Brain microvascular endothelial cell (primary cell): Measurements from ENCODE around the gene ZSCAN30.

Experiments used
- DNase-seq: peaks from one replicate; pipeline ENCODE4 v3.0.0-alpha.2; 2020
- H3K27ac ChIP-seq: fragments of 250-450 bp; sonication (Bioruptor Pico); 2 replicates; pipeline ENCODE4 v1.5.1; 2020; ENCODE audit warnings: mild to moderate bottlenecking, moderate library complexity
- H3K27me3 ChIP-seq: fragments of 250-450 bp; sonication (Bioruptor Pico); replicated peaks from 2 replicates; pipeline ENCODE4 v1.5.1; 2020; ENCODE audit warnings: mild to moderate bottlenecking
- H3K36me3 ChIP-seq: fragments of 250-450 bp; sonication (Bioruptor Pico); replicated peaks from 2 replicates; pipeline ENCODE4 v1.5.1; 2020; ENCODE audit warnings: mild to moderate bottlenecking
- H3K4me3 ChIP-seq: 2 replicates; pipeline ENCODE4 v1.5.1; 2011; ENCODE audit warnings: low read depth, mild to moderate bottlenecking, control low read depth, low read length, moderate library complexity
- CTCF ChIP-seq: IDR thresholded peaks from 2 replicates; pipeline ENCODE4 v1.5.1; 2011; ENCODE audit warnings: low read depth, mild to moderate bottlenecking, moderate library complexity, low read length, control low read depth, inconsistent platforms; ENCODE audit errors: missing control alignments
- in situ Hi-C: cut with HindIII; loops from 2 replicates; pipeline ENCODE4 v1.10.0; 2017; ENCODE audit warnings: low sequenced_read_pairs, low pct_ligation_motif_present

The ZSCAN30 gene

GRCh38 chr18:35289293-35289692, 736 bp downstream of the ZSCAN30 start:
- DNase-seq = no peak
- Histone ChIP-seq H3K27ac (peak overlapping the region; percentile 63), H3K4me3 (peak overlapping the region; percentile 90), H3K27me3 (no peaks in the 10 kb centered on the region), H3K36me3 (no peaks in the 10 kb centered on the region)
- in situ Hi-C loops = no loop called here
- TF ChIP-seq CTCF = no peak

DNA sequence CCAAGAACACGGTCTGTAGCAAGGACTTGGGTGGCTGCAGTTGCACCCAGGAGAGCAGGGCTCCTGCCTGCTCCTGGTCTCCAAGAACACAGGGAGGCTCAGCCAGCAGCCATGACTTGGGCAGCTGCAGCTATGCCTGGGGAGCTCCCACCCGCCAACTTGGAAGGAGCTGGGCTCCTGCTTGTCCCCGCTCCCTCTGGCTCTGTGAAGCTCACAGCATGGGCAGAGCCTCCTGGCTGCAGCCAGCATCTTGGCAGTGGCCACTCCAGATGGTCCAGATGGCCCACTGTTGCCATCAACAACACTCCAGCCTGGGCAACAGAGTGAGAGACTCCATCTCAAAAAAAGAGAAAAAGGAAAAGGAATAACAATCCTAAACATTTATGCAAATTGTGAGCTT, 5.2 kb downstream of the ZSCAN30 start:
- in situ Hi-C loops = no loop called here
- Histone ChIP-seq H3K27ac (no peak overlapping the region), H3K36me3 (no peaks in the 10 kb centered on the region), H3K4me3 (no peak overlapping the region), H3K27me3 (no peaks in the 10 kb centered on the region)
- no peak for TF ChIP-seq CTCF
- no peak for DNase-seq

- no peaks in the 10 kb centered on the region for H3K36me3 ChIP-seq
- no peaks in the 10 kb centered on the region for H3K27me3 ChIP-seq
- in situ Hi-C loops = no loop called here
- H3K27ac ChIP-seq = no peak overlapping the region
- TF ChIP-seq CTCF = no peak
- no peak overlapping the region for H3K4me3 ChIP-seq
- DNase-seq = no peak
These were observed 5.9 kb downstream of the ZSCAN30 start for GRCh38 chr18:35283923-35284794.

GRCh38 chr18:35282353-35282752, 7.7 kb downstream of the ZSCAN30 start:
- TF ChIP-seq CTCF = peak; percentile 10
- in situ Hi-C loops = no loop called here
- Histone ChIP-seq H3K27ac (no peak overlapping the region), H3K36me3 (no peaks in the 10 kb centered on the region), H3K27me3 (no peaks in the 10 kb centered on the region), H3K4me3 (no peak overlapping the region)
- DNase-seq = peak; percentile 80

DNA sequence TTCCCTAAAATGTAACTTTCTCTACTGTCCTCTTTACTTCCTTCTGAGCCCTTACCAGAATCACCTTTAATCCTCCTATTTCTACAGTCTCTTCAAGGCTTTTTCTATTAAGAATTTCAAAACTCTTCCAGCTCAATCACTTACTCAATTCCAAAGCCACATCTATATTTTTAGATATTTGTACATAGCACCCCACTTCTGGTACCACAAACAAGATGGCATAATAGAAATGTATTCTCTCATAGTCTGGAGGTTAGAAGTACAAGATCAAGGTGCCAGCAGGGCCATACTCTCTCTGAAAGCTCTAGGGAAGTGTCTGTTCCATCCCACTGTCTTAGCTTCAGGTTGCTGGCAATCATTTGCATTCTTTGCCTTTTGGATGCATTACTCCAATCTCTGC, 11.1 kb downstream of the ZSCAN30 start:
- H3K27ac ChIP-seq = no peak overlapping the region
- in situ Hi-C loops = no loop called here
- no peaks in the 10 kb centered on the region for H3K27me3 ChIP-seq
- no peaks in the 10 kb centered on the region for H3K36me3 ChIP-seq
- no peak for TF ChIP-seq CTCF
- H3K4me3 ChIP-seq = no peak overlapping the region
- no peak for DNase-seq

- TF ChIP-seq CTCF = no peak
- Histone ChIP-seq H3K27me3 (no peaks in the 10 kb centered on the region), H3K27ac (no peak overlapping the region), H3K4me3 (no peak overlapping the region), H3K36me3 (no peaks in the 10 kb centered on the region)
- in situ Hi-C loops = no loop called here
- DNase-seq = no peak
These were observed 11.9 kb downstream of the ZSCAN30 start for GRCh38 chr18:35278085-35278484.
